ENCODE data around the gene ISLR2.

Gene ISLR2

GRCh38 chr15:74128785-74129585 is 1.4 kb upstream of the ISLR2 start:
- DNase-seq: no peak

DNA sequence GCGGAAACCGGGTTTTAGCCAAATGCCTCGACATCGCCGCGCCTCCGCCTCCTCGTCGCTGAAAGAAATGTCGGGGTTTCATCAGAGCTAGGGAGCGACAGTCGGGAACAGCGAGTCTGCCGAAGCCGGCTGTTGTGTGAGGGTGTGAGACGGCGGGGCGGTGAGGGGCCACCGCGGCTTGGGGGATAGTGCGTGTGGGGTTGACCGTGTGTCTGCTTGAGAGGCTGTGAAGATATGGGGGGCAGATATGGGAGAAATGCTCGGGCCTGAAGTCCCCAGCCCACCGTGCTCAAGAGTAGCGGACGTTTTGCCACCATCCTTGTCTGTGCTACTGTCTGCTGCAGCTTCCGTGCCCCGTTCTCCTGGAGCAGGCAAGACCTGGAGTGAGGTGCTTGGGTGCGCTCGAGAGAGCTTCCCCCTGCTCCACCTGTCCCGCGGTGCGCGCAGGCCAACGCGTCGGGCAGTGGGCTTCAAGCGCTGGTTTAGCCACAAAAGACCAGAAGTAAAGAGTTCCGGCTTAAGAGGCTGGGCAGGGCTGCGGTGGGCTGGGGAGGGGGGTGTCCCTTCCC is 716 bp upstream of the ISLR2 start:
- no peak for DNase-seq

GRCh38 chr15:74130849-74131627 is 652 bp downstream of the ISLR2 start:
- DNase-seq: no peak

DNA sequence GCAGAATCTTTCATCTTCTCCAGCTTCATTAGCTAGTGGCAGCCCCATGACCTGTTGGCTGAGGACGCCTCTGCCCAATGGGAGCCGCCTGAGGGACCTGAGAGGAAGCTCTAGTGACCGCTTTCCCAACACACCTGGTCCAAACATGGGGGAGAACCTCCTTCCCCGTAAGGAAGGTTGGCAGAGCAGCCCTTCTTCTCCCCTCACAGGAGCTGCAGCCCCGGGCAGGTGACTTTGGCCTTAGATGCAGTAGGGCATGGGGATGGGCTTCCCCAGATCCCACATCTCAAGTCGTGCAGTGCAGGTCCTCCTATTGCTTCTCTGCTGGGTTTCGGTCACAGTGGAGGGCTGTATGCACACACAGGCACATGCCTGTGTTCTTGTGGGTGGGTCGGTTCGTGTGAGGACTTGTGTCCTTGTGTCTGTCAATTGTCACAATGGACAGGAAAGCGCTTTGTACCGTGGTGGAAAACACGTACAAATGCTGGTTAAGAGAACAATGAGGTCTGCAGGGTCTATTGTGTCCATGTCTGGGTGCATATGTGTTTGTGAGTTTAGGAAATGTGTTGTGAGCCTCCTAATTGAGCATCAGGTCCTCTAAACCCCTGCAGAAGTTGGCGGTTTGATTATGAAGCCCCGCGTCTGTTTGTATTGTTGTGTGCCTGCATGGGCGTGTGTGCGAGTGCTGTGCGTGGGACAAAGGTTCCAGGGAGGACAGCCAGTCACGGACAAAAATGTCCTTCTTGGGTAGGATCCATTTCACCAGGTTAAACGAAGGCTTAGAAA is 1.4 kb downstream of the ISLR2 start:
- DNase-seq: no peak

DNA sequence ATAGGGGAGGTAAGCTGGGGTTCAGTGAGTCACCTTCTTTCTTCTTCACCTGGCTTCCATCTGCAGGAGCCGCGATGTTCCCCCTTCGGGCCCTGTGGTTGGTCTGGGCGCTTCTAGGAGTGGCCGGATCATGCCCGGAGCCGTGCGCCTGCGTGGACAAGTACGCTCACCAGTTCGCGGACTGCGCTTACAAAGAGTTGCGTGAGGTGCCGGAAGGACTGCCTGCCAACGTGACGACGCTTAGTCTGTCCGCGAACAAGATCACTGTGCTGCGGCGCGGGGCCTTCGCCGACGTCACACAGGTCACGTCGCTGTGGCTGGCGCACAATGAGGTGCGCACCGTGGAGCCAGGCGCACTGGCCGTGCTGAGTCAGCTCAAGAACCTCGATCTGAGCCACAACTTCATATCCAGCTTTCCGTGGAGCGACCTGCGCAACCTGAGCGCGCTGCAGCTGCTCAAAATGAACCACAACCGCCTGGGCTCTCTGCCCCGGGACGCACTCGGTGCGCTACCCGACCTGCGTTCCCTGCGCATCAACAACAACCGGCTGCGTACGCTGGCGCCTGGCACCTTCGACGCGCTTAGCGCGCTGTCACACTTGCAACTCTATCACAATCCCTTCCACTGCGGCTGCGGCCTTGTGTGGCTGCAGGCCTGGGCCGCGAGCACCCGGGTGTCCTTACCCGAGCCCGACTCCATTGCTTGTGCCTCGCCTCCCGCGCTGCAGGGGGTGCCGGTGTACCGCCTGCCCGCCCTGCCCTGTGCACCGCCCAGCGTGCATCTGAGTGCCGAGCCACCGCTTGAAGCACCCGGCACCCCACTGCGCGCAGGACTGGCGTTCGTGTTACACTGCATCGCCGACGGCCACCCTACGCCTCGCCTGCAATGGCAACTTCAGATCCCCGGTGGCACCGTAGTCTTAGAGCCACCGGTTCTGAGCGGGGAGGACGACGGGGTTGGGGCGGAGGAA is 2.6 kb downstream of the ISLR2 start:
- DNase-seq: no peak

DNA sequence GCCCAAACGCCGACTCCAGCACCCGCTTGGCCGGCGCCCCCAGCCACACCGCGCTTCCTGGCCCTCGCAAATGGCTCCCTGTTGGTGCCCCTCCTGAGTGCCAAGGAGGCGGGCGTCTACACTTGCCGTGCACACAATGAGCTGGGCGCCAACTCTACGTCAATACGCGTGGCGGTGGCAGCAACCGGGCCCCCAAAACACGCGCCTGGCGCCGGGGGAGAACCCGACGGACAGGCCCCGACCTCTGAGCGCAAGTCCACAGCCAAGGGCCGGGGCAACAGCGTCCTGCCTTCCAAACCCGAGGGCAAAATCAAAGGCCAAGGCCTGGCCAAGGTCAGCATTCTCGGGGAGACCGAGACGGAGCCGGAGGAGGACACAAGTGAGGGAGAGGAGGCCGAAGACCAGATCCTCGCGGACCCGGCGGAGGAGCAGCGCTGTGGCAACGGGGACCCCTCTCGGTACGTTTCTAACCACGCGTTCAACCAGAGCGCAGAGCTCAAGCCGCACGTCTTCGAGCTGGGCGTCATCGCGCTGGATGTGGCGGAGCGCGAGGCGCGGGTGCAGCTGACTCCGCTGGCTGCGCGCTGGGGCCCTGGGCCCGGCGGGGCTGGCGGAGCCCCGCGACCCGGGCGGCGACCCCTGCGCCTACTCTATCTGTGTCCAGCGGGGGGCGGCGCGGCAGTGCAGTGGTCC is 3.5 kb downstream of the ISLR2 start:
- DNase-seq: no peak

DNA sequence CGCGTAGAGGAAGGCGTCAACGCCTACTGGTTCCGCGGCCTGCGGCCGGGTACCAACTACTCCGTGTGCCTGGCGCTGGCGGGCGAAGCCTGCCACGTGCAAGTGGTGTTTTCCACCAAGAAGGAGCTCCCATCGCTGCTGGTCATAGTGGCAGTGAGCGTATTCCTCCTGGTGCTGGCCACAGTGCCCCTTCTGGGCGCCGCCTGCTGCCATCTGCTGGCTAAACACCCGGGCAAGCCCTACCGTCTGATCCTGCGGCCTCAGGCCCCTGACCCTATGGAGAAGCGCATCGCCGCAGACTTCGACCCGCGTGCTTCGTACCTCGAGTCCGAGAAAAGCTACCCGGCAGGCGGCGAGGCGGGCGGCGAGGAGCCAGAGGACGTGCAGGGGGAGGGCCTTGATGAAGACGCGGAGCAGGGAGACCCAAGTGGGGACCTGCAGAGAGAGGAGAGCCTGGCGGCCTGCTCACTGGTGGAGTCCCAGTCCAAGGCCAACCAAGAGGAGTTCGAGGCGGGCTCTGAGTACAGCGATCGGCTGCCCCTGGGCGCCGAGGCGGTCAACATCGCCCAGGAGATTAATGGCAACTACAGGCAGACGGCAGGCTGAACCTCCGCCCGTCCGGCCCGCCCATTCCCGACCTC is 4.1 kb downstream of the ISLR2 start:
- no peak for DNase-seq

GRCh38 chr15:74135041-74135565 is 4.7 kb downstream of the ISLR2 start:
- no peak for DNase-seq

DNA sequence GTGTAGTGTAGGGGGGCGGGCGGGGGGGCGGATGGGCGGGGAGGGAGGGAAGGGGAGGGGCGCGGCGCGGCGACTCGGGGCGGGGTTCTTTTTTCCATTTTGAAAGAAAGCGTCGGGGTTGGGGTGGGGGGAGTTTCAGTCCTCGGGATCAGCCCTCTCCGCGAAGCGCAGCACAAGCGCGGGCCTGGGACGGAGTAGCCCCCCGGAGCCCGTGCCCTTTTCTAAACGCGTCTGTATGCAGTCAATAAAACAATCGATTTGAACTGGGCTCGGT is 6.1 kb downstream of the ISLR2 start:
- DNase-seq: no peak

DNA sequence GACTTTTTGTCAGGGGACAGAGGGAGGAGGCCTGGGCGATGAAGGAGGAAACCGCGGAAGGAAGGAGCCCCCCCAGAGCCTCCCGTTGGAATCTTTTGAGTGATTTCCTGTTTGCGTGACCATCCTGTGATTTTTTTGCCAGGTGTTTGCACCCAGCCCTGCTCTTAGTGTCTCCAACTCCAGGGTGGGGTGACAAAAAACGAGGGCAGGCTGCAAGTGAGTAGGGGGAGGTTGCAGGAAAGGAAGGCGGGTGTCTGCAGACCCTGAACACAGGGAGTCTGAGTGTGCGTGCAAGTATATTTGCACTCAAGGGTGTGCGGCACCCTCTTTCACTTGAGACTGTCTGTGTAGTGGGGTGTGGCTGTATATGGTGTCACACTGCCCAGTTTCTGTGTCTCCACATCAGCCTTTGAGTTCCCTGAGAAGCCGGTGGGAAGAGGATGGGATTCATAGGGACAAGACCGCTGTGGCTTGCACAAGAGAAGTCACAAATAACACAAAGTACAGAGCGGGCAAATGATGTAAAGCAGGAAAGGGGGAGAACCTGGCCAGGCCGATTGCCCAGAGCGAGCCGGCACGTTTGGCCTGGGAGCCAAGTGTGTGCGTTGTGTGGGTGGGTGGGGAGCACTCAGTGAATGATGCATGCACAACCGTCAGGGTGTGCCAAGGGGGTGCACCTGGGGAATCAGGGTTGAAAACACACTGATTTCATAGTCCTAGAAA is 6.6 kb downstream of the ISLR2 start:
- DNase-seq: no peak

DNA sequence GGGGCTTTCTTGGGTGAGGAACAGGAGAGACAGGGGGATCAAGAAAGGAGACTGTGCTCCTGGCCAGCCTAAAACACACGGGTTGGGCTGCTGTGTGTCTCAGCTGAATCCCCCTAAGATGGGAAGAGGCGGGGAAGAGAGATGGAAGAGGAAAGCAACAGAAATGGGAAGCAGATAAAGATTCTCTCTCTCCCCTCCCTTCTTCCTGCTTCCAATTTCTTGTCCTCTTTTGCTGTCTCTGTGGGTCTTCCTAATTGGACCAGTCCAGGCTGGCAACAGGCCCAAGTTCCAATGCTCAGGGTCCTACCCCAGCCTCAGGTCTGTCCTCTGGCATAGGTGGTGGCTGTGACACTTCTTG is 7.1 kb downstream of the ISLR2 start:
- no peak for DNase-seq

DNA sequence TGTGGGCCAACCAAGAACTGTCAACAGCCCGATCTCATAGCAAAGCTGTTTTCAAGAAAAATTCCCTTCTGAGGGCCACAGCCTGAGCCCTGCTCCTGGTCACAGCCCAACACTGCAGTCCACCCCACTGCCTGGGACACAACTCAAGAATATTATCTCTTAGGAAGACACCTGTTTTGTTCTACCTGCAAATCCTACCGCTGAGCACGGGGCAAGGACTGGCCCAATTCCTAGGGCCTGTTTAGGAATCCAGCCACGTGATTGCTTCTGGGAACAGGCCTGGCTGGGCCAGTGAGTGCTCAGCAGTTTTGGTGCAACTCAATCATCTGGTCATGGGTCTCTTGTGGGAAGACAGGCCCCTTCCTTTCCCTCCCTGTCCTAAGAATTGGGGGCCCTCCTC is 8.3 kb downstream of the ISLR2 start:
- no peak for DNase-seq

- no peak for DNase-seq
Observed at GRCh38 chr15:74141591-74141990, 11.2 kb downstream of the ISLR2 start.

DNA sequence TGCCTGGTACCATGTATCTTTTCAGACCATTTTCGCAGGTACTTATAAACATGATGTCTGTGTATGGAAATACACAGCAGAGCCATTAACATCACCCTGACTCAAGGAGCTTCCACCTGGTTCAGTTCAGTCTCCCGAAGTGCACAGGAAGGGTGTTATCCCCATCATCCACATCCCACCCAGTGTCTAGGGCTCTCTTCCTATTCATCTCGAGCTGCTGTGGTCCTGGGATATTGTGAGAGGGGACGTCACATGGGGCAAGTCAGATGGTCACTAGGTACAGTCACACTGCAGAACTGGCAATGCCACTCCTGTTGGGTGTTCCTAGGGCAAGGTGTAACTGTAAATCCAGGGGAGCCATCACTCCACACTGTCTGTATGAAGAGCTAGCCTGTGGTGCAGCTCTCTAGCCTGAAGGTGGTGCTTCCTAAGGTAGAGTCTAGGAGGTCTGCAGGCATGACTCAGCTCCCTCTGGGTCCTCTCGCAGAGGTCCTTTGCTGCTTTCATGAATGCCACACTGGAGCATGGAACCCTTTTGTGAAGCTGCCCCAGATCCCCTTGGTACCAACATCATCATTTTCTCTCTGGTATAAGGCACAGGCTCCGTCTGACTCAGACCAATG is 13.9 kb downstream of the ISLR2 start:
- no peak for DNase-seq

GRCh38 chr15:74146277-74146800 is 16.0 kb downstream of the ISLR2 start:
- DNase-seq: no peak

DNA sequence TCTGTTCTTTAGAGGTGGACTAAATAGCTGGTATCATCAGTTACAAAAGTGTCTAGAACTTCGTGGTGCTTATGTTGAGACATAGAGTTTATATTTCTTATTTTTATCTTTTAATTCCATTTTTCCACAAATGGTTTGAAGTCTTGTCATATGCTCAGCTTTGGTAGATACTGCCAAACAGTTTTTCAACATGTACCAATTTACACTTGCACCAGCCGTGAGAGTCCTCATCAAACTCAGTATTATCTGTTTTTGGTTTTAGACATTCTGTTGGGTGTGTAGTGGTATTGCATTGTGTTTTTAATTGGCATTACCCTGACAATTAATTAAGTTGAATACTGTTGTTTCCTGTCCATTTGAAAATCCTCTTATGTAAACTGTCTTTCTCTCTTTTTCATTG is 16.7 kb downstream of the ISLR2 start:
- no peak for DNase-seq

DNA sequence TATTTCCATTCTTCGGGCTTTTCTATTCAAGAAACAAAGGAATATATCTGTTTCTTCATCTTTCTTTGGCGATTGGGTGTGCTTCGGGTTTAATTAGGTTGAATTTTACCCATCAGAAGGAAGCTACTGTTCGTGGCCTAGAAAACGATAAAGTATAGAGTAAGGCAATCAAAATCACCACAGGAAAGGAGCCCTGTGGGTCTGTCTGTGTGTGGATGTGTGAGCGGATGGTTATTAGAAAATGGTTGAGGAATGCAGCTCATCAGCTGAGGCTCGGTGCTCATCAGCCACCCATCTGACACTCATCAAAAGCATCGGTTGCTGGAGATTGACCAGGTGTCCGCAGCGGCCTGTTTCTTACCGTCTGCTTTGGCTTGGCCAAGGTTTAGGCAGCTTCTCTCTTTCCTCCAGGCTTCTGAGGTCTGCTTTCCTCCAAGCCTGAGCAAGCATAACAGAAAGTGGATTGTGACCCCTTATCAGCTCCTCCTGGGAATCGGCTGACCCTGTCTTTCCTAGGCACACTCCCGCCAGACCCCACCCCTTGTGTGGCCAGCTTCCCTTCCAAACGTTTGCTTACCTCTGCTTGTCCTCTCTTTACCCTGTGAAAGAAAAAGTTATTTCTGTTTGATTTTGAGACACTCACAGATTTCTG is 25.5 kb downstream of the ISLR2 start:
- DNase-seq: no peak

DNA sequence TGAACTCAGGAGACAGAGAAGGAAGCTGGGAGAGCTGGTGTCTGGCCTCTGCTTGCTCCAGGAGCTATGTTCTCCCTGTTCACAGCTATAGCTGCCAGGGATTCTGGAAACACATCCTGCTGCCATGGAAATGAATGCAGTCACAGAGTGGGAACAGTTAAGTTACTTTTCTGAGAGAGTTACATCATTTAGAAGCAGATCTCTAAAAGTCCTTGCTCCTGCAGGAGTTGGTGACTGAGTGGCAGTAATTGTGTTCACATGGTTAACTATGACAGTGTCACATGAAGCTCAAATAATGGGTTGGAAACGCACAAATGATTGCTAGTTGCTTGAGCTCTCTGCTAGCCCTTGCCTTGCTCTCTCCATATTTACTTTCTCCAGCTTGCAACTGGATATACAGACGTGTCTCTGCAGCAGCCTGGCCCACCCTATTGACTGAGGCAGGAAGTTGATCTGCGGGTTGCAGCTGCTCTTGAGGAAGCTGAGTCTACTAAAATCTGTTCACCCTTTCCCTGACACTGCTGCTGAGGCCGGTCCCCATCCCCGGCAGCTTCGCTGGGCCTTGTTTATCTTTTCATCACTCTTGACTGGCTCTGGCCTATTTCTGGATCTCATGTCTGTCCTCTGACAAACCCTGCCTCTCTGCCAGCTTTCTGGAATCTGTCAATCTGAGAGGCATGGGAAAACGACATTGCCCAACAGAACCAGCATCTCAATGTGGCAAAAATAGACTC is 26.5 kb downstream of the ISLR2 start:
- no peak for DNase-seq

All from stimulated activated naive CD4-positive, alpha-beta T cell (primary cell).